OCI-LY3 (cell line): ENCODE data around the gene CFAP97D2.

Experiments used
- CTCF ChIP-seq: fragments of 200-600, 300-600 bp; sonication (generic); IDR thresholded peaks from 2 replicates; pipeline ENCODE4 v1.5.1; 2014; ENCODE audit warnings: antibody characterized with exemption, low read length, low read depth
- EZH2phosphoT487 ChIP-seq: fragments of 200-600 bp; shearing (Covaris generic); IDR thresholded peaks from 2 replicates; pipeline ENCODE4 v1.6.1; 2018; ENCODE audit warnings: antibody characterized with exemption, mixed run types, low read depth

- no peak for TF ChIP-seq CTCF
- no peak for TF ChIP-seq EZH2phosphoT487
Observed at GRCh38 chr13:114130131-114130836, 48.8 kb upstream of the CFAP97D2 start.
